IMR-90 (cell line): ENCODE results near the gene CACNG6. TPM values are rescaled to one million over a fixed set of nuclear protein-coding genes. Genes with fewer than 3 reads are reported as not detected.

Experiments
- ATAC-seq: fragments of 200-7000 bp; cut with Tn5 transposase; 2 replicates; pipeline ENCODE4 v1.9.1; 2020; ENCODE audit warnings: low read depth, mild to moderate bottlenecking, moderate library complexity
- BruUV-seq: library from RNA; stranded (reverse); fragments of 400-500 nt; replicated peaks from 2 replicates; lab custom pipeline; 2021; lab: Mats Ljungman, UMichigan
- CTCF ChIA-PET: fragments of 300-600 bp; formaldehyde crosslinking; extraction: SDS; loops from one replicate; lab custom pipeline; 2021; ENCODE audit warnings: antibody characterized with exemption; lab: Yijun Ruan, JAX
- POLR2A ChIA-PET: fragments of 300-600 bp; sonication (Branson Sonifier 250); formaldehyde crosslinking; loops from one replicate; lab custom pipeline; 2022; ENCODE audit warnings: antibody characterized with exemption; ENCODE audit not compliant: unreplicated experiment; lab: Charles Lee
- DNase-seq: peaks from one replicate; pipeline ENCODE4 v3.0.0; 2013
- H2AFZ ChIP-seq: replicated peaks from 2 replicates; pipeline ENCODE3; 2013; ENCODE audit warnings: low read length, mild to moderate bottlenecking; ENCODE audit not compliant: poor library complexity
- H2AK5ac ChIP-seq: 2 replicates; pipeline ENCODE4 v1.6.1; 2013; ENCODE audit warnings: low read depth, low read length, inconsistent platforms
- H2AK9ac ChIP-seq: replicated peaks from 2 replicates; pipeline ENCODE3; 2013; ENCODE audit warnings: mild to moderate bottlenecking, low read depth, low read length, moderate library complexity; ENCODE audit not compliant: poor library complexity
- H2BK120ac ChIP-seq: 2 replicates; pipeline ENCODE4 v1.6.1; 2013; ENCODE audit warnings: low read depth, low read length, inconsistent platforms
- H2BK15ac ChIP-seq: 3 replicates; pipeline ENCODE4 v1.6.1; 2013; ENCODE audit warnings: low read depth, low read length, inconsistent platforms
- H2BK20ac ChIP-seq: 2 replicates; pipeline ENCODE4 v1.6.1; 2013; ENCODE audit warnings: low read depth, mild to moderate bottlenecking, inconsistent platforms, low read length, moderate library complexity
- H2BK5ac ChIP-seq: 2 replicates; pipeline ENCODE4 v1.6.1; 2013; ENCODE audit warnings: mild to moderate bottlenecking, low read depth, low read length, inconsistent platforms; ENCODE audit not compliant: poor library complexity, severe bottlenecking
- H3K14ac ChIP-seq: replicated peaks from 2 replicates; pipeline ENCODE4 v1.6.1; 2013; ENCODE audit warnings: low read depth, low read length, inconsistent platforms
- H3K18ac ChIP-seq: 2 replicates; pipeline ENCODE4 v1.6.1; 2013; ENCODE audit warnings: low read depth, low read length, control low read depth
- H3K23ac ChIP-seq: 2 replicates; pipeline ENCODE4 v1.6.1; 2013; ENCODE audit warnings: low read depth, low read length, inconsistent platforms
- H3K27ac ChIP-seq: 2 replicates; pipeline ENCODE4 v1.5.1; 2013; ENCODE audit warnings: mild to moderate bottlenecking, control low read depth, low read length; ENCODE audit not compliant: insufficient read depth
- H3K27me3 ChIP-seq: 2 replicates; pipeline ENCODE4 v1.6.1; 2013; ENCODE audit warnings: low read length; ENCODE audit not compliant: control insufficient read depth, insufficient read depth
- H3K36me3 ChIP-seq: 2 replicates; pipeline ENCODE4 v1.6.1; 2013; ENCODE audit warnings: low read length, mixed read lengths; ENCODE audit not compliant: control insufficient read depth, insufficient read depth
- H3K4ac ChIP-seq: 2 replicates; pipeline ENCODE4 v1.6.1; 2013; ENCODE audit warnings: low read depth, low read length, inconsistent platforms
- H3K4me1 ChIP-seq: 2 replicates; pipeline ENCODE4 v1.6.1; 2013; ENCODE audit warnings: low read length, mixed read lengths; ENCODE audit not compliant: control insufficient read depth, insufficient read depth
- H3K4me2 ChIP-seq: 2 replicates; pipeline ENCODE4 v1.6.1; 2013; ENCODE audit warnings: low read depth, mild to moderate bottlenecking, control low read depth, low read length, moderate library complexity
- H3K4me3 ChIP-seq: 2 replicates; pipeline ENCODE4 v1.5.1; 2013; ENCODE audit warnings: low read depth, mild to moderate bottlenecking, control low read depth, low read length, moderate library complexity; ENCODE audit not compliant: insufficient read depth
- H3K56ac ChIP-seq: 2 replicates; pipeline ENCODE4 v1.6.1; 2013; ENCODE audit warnings: low read length, inconsistent platforms; ENCODE audit not compliant: insufficient read depth; ENCODE audit errors: extremely low read depth
- H3K79me1 ChIP-seq, 2 experiments: 2 replicates each; pipeline ENCODE4 v1.6.1; 2013; ENCODE audit warnings: low read length in 2 of 2, inconsistent platforms in 1 of 2, low read depth in 1 of 2
- H3K9ac ChIP-seq: 2 replicates; pipeline ENCODE4 v1.6.1; 2013; ENCODE audit warnings: low read depth, low read length, control low read depth
- H3K9me1 ChIP-seq: 2 replicates; pipeline ENCODE4 v1.6.1; 2013; ENCODE audit warnings: low read length, inconsistent platforms; ENCODE audit not compliant: insufficient read depth
- H3K9me3 ChIP-seq: 2 replicates; pipeline ENCODE4 v1.6.1; 2013; ENCODE audit warnings: low read length; ENCODE audit not compliant: control insufficient read depth, insufficient read depth
- H4K20me1 ChIP-seq: 2 replicates; pipeline ENCODE4 v1.6.1; 2013; ENCODE audit warnings: low read length, inconsistent platforms; ENCODE audit not compliant: insufficient read depth
- H4K5ac ChIP-seq: 2 replicates; pipeline ENCODE4 v1.6.1; 2013; ENCODE audit warnings: mild to moderate bottlenecking, low read depth, low read length, control low read depth
- H4K8ac ChIP-seq, 2 experiments: 2 replicates each; pipeline ENCODE4 v1.6.1; 2013; ENCODE audit warnings: low read depth in 2 of 2, low read length in 2 of 2, control low read depth in 1 of 2, inconsistent platforms in 1 of 2
- H4K91ac ChIP-seq: 2 replicates; pipeline ENCODE4 v1.6.1; 2013; ENCODE audit warnings: low read depth, low read length, inconsistent platforms; ENCODE audit not compliant: insufficient read depth
- CHD1 ChIP-seq: IDR thresholded peaks from 2 replicates; pipeline ENCODE4 v1.6.1; 2012; ENCODE audit warnings: low read depth, low read length, improper control_type of control experiment
- POLR2A ChIP-seq: IDR thresholded peaks from 2 replicates; pipeline ENCODE4 v1.6.1; 2012; ENCODE audit warnings: mild to moderate bottlenecking, low read depth, low read length
- RAD21 ChIP-seq: IDR thresholded peaks from 2 replicates; pipeline ENCODE4 v1.6.1; 2012; ENCODE audit warnings: low read length, improper control_type of control experiment
- SMC3 ChIP-seq: fragments of 150-350 bp; IDR thresholded peaks from 2 replicates; pipeline ENCODE4 v1.6.1; 2016; ENCODE audit warnings: low read depth, mild to moderate bottlenecking, antibody characterized with exemption, low read length, moderate library complexity
- WGBS, 2 experiments: methylation state at CpG; one replicate each; pipeline versions ENCODE4 v1.1.5 to v1.1.7; 2013; ENCODE audit warnings: missing lambda C conversion rate in 2 of 2; ENCODE audit not compliant: insufficient read length in 1 of 2; ENCODE audit errors: extremely low coverage in 2 of 2; 5-methylcytosine and 5-hydroxymethylcytosine counted together
- dilution Hi-C: fragments of 300-500 bp; cut with HindIII; formaldehyde crosslinking; loops from one replicate; pipeline ENCODE4 v1.14.3; 2018; ENCODE audit warnings: low sequenced_read_pairs; ENCODE audit not compliant: unreplicated experiment
- in situ Hi-C: fragments of 300-500 bp; cut with MboI; formaldehyde crosslinking; loops from 3 replicates; pipeline ENCODE4 v1.14.3; 2019; ENCODE audit warnings: low sequenced_read_pairs, inconsistent platforms, mixed read lengths
- intact Hi-C: fragments of 100-400 bp; cut with micrococcal nuclease; formaldehyde crosslinking; loops from 2 replicates; pipeline ENCODE4 v1.10.0; 2022
- polyA plus RNA-seq, 3 experiments: library from polyadenylated mRNA; depleted of rRNA; stranded (reverse); fragments of >200 nt; gene quantifications; 2 replicates each; pipeline ENCODE4 v1.2.3, GENCODE V29; 2012; ENCODE audit warnings: low replicate concordance in 1 of 3
- total RNA-seq: library from RNA; depleted of rRNA; stranded (reverse); fragments of >200 nt; gene quantifications from 2 replicates; pipeline ENCODE4 v1.2.3, GENCODE V29; 2012

Gene CACNG6
- total and polyA plus RNA-seq, 2 of the 4 experiments (the other 2 are of a cell fraction): not detected

GRCh38 chr19:54011507-54012211 lies 20.2 kb downstream of the CACNG6 start:
- Histone ChIP-seq H3K4me1 (0 out of 2 replicates have a peak, but pooled peaks cover 2% of the 10 kb centered on the region), H2BK5ac (no peak overlapping the region), H3K36me3 (no peaks in the 10 kb centered on the region), H3K4me3 (no peak overlapping the region), H4K20me1 (no peaks in the 10 kb centered on the region), H2BK15ac (no peak overlapping the region), H3K18ac (no peak overlapping the region), H3K79me1 (no peaks in the 10 kb centered on the region), H4K91ac (no peak overlapping the region), H3K14ac (no peak overlapping the region), H3K9me3 (no peaks in the 10 kb centered on the region), H2AK5ac (no peak overlapping the region), H3K27me3 (no peaks in the 10 kb centered on the region), H4K5ac (no peak overlapping the region), H3K9me1 (no peaks in the 10 kb centered on the region), H3K27ac (no peak overlapping the region), H2AK9ac (no peak overlapping the region), H3K56ac (no peak overlapping the region), H2AFZ (peak overlapping the region; percentile 67), H3K9ac (no peak overlapping the region), H3K4ac (no peak overlapping the region), H3K4me2 (no peak overlapping the region), H4K8ac (no peak overlapping the region), H2BK20ac (no peak overlapping the region), H3K23ac (no peak overlapping the region), H2BK120ac (no peak overlapping the region)
- dilution Hi-C loops: no loop called here
- 35% methylated on average over 20 of the region's 36 CpGs; no CpG with 5 or more reads in 1 of the 2 experiments for WGBS, 2 experiments
- DNase-seq: no peak
- ATAC-seq: no peak
- no TSS peak for BruUV-seq
- TF ChIP-seq RAD21 (no peak), SMC3 (no peak), POLR2A (no peak), CHD1 (no peak)
- in situ Hi-C loops: no loop called here
- ChIA-PET CTCF (interaction anchor here (1.0 kb wide), 1 partner anchor 105 kb away, joined by 3 read pairs; no protein-coding TSS in a partner anchor), POLR2A (interaction anchor here (0.6 kb wide), 1 partner anchor 404 kb away, joined by 3 read pairs; the partner anchor contains the start of gene TTYH1)
- intact Hi-C loops: no loop called here
